ENCODE data around the gene VMO1. TPM values are rescaled to one million over a fixed set of nuclear protein-coding genes. Genes with fewer than 3 reads are reported as not detected.
"Not testable (repeated sequence)": the region's sequence is repeated elsewhere in the genome, so short reads cannot be mapped to it uniquely, and the experiment has no call there.

The VMO1 gene, protein sequence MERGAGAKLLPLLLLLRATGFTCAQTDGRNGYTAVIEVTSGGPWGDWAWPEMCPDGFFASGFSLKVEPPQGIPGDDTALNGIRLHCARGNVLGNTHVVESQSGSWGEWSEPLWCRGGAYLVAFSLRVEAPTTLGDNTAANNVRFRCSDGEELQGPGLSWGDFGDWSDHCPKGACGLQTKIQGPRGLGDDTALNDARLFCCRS
- 1.3 and 2.0 TPM in 2 replicates for total RNA-seq
- long read RNA-seq, result 0 reads

DNA sequence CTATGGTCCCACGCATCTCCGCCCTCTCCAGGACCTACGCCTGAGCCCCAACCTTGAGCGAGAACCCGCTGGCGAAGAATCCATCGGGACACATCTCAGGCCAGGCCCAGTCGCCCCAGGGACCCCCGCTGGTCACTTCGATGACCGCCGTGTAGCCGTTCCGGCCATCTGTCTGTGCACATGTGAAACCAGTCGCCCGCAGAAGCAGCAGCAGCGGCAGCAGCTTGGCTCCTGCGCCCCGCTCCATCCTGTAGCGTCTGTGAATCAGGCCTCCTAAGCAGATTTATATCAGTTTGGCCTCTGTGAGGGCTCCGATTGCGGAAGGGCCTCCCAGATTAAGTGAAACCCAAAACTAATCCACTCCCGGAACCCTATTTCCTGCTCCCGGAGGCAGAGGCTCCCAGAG lies at the start of gene VMO1:
TSS of gene VMO1 (minus strand) at position 259 of the 406 bp plus-strand sequence. CDS start at position 247, 12 bp downstream.
- no peak within 1 kb of the TSS for H3K27ac Mint-ChIP-seq
- H3K36me3 Mint-ChIP-seq (ENCODE audit: insufficient read depth), result no peaks in the 10 kb centered on the region
- peaks cover 13% of the 10 kb centered on the region for H3K4me1 Mint-ChIP-seq (ENCODE audit: low read depth)
- H3K4me3 Mint-ChIP-seq (ENCODE audit: low read depth), result no peak within 1 kb of the TSS
- no peaks in the 10 kb centered on the region for H3K9me3 Mint-ChIP-seq (ENCODE audit: low read depth)
- H3K27me3 Mint-ChIP-seq, result peaks cover 8% of the 10 kb centered on the region
- TF ChIP-seq, protein P1, sequence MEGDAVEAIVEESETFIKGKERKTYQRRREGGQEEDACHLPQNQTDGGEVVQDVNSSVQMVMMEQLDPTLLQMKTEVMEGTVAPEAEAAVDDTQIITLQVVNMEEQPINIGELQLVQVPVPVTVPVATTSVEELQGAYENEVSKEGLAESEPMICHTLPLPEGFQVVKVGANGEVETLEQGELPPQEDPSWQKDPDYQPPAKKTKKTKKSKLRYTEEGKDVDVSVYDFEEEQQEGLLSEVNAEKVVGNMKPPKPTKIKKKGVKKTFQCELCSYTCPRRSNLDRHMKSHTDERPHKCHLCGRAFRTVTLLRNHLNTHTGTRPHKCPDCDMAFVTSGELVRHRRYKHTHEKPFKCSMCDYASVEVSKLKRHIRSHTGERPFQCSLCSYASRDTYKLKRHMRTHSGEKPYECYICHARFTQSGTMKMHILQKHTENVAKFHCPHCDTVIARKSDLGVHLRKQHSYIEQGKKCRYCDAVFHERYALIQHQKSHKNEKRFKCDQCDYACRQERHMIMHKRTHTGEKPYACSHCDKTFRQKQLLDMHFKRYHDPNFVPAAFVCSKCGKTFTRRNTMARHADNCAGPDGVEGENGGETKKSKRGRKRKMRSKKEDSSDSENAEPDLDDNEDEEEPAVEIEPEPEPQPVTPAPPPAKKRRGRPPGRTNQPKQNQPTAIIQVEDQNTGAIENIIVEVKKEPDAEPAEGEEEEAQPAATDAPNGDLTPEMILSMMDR (IDR thresholded peaks at IDR 0.05; ENCODE audit: unreplicated experiment), result no peak
- no peak for DNase-seq (ENCODE audit: low spot score, unreplicated experiment)

DNA sequence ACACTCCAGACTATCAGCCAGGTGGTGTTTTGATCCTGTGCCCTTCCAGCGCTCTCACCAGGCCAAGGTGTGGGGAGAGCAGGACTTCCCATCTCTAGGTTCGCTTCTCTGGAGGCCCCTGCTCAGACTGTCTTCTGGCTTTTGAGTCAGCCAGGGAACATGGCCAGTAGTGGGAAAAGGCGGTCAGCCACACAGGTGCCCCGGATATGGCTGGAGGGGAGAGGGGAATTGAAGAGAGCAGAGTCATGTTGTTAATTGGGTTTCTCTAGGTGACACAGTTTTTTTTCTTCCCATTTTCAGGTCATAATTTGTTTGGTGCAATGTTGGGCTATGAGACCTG lies 48.5 kb upstream of the VMO1 start:
- Mint-ChIP-seq H3K27ac (peak overlapping the region; percentile 98), H3K4me1 (ENCODE audit: low read depth) (peaks cover 36% of the 10 kb centered on the region), H3K4me3 (ENCODE audit: low read depth) (peak overlapping the region; percentile 92), H3K36me3 (ENCODE audit: insufficient read depth) (peaks cover 5% of the 10 kb centered on the region), H3K9me3 (ENCODE audit: low read depth) (no peaks in the 10 kb centered on the region), H3K27me3 (no peaks in the 10 kb centered on the region)
- no peak for DNase-seq (ENCODE audit: low spot score, unreplicated experiment)
- TF ChIP-seq, protein P1 (IDR thresholded peaks at IDR 0.05; ENCODE audit: unreplicated experiment), result no peak

DNA sequence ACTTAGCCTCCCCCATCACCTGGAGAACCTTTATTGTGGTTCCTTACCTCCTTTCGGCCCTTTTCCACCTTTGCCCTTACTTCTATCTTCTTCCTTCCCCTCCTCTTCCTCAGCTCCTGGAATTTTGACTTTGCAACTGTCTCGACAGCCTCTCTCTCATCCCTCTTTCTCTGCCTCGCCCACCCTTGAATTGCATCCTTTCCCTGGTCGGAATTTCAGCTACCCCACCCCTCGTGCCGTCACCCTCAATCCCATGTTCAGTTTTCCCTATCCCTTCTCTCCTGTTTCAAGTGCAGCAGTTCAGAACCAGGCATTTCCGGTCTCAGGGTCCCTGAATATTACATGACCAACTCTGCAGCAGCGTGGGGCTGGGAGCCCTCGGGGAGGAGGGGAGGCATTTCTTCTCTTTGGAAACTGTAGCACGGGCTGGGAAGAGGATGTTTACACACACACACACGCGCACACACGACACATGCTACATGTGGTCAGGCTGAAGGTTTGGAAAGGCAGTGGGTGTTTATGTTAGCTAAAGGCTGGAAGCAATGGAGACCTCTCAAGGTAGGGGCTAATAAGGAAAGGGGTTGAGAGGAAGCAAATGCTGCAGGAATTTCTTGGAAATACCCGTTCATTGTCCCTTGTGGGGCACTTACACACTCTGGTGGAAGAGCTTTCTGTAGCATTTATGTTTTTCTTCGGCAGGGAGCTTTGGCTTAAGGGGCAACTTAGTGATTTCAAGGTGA lies 47.9 kb upstream of the VMO1 start:
- Mint-ChIP-seq H3K4me3 (ENCODE audit: low read depth) (peak overlapping the region; percentile 92), H3K27me3 (no peaks in the 10 kb centered on the region), H3K4me1 (ENCODE audit: low read depth) (peaks cover 31% of the 10 kb centered on the region), H3K27ac (peak overlapping the region; percentile 98), H3K9me3 (ENCODE audit: low read depth) (no peaks in the 10 kb centered on the region), H3K36me3 (ENCODE audit: insufficient read depth) (peaks cover 2% of the 10 kb centered on the region)
- TF ChIP-seq, protein P1 (IDR thresholded peaks at IDR 0.05; ENCODE audit: unreplicated experiment), result no peak
- no peak for DNase-seq (ENCODE audit: low spot score, unreplicated experiment)

DNA sequence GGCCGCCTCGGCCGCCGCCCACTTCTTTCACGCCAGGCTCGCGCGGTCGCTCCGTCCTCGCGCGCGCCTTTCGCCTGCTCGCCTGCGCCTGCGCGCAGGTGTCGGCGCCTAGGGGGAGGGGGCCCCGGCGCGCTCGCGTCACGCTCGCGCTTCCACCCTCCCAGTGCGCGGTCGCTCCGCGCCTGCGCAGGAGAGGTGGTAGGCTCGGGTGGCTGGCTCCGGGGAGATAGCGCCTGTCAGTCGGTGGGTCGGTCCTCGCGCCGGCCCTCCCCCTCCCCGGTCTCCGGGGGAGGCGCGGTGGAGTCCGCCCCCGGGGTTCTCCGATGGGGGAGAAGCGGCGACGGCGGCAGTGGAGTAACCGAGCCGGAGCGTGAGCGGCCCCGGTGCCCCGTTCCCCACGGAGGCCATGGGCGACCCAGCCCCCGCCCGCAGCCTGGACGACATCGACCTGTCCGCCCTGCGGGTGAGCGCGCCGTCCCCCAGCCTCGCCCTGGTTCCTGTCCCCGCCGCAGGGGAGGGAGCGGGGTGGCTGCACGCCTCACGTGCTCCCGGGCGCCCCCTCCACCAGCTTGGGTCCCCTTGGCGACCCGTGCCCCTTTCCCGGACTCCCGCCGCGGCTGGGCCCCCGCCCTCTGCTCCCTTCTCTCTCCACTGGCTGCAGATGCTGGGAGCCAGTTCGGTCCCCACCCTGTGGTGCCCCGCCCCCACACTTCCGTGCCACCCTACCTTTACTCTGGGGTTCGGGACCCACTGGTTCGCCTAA lies 47.2 kb upstream of the VMO1 start, which contains the start of gene MINK1:
TSS of gene MINK1 (plus strand) at position 163 of the 763 bp plus-strand sequence. CDS start at position 407, 244 bp downstream.
- Mint-ChIP-seq H3K27ac (peak within 1 kb of the TSS; percentile 98), H3K36me3 (ENCODE audit: insufficient read depth) (peaks cover 1% of the 10 kb centered on the region), H3K4me1 (ENCODE audit: low read depth) (peaks cover 33% of the 10 kb centered on the region), H3K9me3 (ENCODE audit: low read depth) (no peaks in the 10 kb centered on the region), H3K27me3 (no peaks in the 10 kb centered on the region), H3K4me3 (ENCODE audit: low read depth) (peak within 1 kb of the TSS; percentile 92)
- peak; percentile 83 for DNase-seq (ENCODE audit: low spot score, unreplicated experiment)
- TF ChIP-seq, protein P1 (IDR thresholded peaks at IDR 0.05; ENCODE audit: unreplicated experiment), result no peak

DNA sequence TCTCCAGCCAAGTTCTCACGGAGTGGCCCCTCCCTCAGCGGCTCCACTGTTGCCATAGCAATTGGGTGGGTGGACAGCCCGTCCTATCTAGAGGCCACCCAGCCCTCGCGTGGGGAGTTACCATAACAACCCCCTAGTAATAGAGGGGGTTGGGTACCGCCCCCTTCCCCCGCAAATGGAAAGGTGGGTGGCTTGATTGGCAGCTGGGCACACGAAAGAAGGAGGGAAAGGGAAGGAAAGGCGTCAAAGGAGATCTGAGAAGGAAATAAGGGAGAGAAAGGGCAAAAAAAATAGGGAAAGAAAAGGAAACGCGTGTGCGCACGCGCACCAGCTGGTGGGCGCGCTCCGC lies 46.6 kb upstream of the VMO1 start:
- peaks cover 31% of the 10 kb centered on the region for H3K4me1 Mint-ChIP-seq (ENCODE audit: low read depth)
- not testable (repeated sequence) for DNase-seq (ENCODE audit: low spot score, unreplicated experiment); H3K36me3 Mint-ChIP-seq (ENCODE audit: insufficient read depth); H3K27me3 Mint-ChIP-seq; H3K9me3 Mint-ChIP-seq (ENCODE audit: low read depth)
- peak overlapping the region; percentile 92 for H3K4me3 Mint-ChIP-seq (ENCODE audit: low read depth)
- H3K27ac Mint-ChIP-seq, result peak overlapping the region; percentile 98

Data from progenitor cell of endocrine pancreas (in vitro differentiated cells).